Ectodermal cell (in vitro differentiated cells): ENCODE measurements around the gene PCDHGA6.

Experiments
- H3K27ac ChIP-seq: 2 replicates; pipeline ENCODE4 v1.7.0; 2013; ENCODE audit warnings: mild to moderate bottlenecking, low read depth, low read length; ENCODE audit not compliant: insufficient read depth, poor library complexity, severe bottlenecking
- H3K27me3 ChIP-seq: 2 replicates; pipeline ENCODE4 v1.7.0; 2013; ENCODE audit warnings: mild to moderate bottlenecking, low read length; ENCODE audit not compliant: insufficient read depth, control insufficient read depth, poor library complexity, severe bottlenecking
- H3K36me3 ChIP-seq: one replicate; pipeline ENCODE4 v1.7.0; 2013; ENCODE audit warnings: low read length; ENCODE audit not compliant: control insufficient read depth, insufficient read depth
- H3K4me1 ChIP-seq: one replicate; pipeline ENCODE4 v1.7.0; 2013; ENCODE audit warnings: low read length; ENCODE audit not compliant: control insufficient read depth, insufficient read depth
- H3K4me3 ChIP-seq: 2 replicates; pipeline ENCODE4 v1.7.0; 2013; ENCODE audit warnings: low read depth, low read length, control low read depth; ENCODE audit not compliant: insufficient read depth
- H3K9me3 ChIP-seq: 2 replicates; pipeline ENCODE4 v1.7.0; 2013; ENCODE audit warnings: mild to moderate bottlenecking, low read length, moderate library complexity; ENCODE audit not compliant: control insufficient read depth
- WGBS, 2 experiments: methylation state at CpG; one replicate each; pipeline ENCODE4 v1.1.7; 2013; ENCODE audit warnings: missing lambda C conversion rate in 2 of 2; 5-methylcytosine and 5-hydroxymethylcytosine counted together

Gene PCDHGA6

DNA sequence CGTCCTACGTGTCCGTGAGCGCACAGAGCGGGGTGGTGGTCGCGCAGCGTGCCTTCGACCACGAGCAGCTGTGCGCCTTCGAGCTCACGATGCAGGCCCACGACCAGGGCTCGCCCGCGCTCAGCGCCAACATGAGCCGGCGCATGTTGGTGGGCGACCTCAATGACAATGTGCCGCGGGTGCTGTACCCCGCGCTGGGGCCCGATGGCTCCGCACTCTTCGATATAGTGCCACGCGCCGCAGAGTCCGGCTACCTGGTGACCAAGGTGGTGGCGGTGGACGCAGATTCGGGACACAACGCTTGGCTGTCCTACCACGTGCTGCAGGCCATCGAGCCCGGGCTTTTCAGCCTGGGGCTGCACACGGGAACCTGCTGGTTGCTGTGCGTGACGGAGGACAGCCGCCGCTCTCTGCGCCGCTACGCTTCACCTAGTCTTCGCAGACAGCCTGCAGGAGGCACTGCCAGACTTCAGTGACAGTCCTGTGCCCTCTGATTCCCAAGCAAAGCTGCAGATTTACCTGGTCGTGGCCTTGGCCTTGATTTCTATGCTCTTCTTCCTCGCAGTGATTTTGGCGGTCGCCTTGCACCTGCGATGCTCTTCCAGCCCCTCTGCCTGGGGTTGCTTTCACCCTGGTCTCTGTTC, 54.2 kb downstream of the PCDHGA6 start:
- H3K4me1 ChIP-seq: no peaks in the 10 kb centered on the region
- no peak overlapping the region for H3K4me3 ChIP-seq
- no peak overlapping the region for H3K27ac ChIP-seq
- peaks cover 20% of the 10 kb centered on the region for H3K9me3 ChIP-seq
- H3K27me3 ChIP-seq: no peaks in the 10 kb centered on the region
- WGBS, 2 experiments: 97 to 98% methylated on average over 53 of the region's 53 CpGs
- H3K36me3 ChIP-seq: peaks cover 49% of the 10 kb centered on the region
